Left lung (tissue), 10 donors: Measurements from ENCODE around the gene NF2. TPM values are rescaled to one million over a fixed set of nuclear protein-coding genes. Genes with fewer than 3 reads are reported as not detected.

ENCODE experiments used
- ATAC-seq: fragments of 200-7000 bp; cut with Tn5 transposase; one replicate; pipeline ENCODE4 v1.9.1; 2020; ENCODE audit warnings: moderate library complexity
- DNase-seq, 4 donors: peaks; one replicate each; pipeline ENCODE4 v3.0.0-alpha.2; 2013 to 2020
- H3K27ac ChIP-seq, 2 donors: fragments of 200-600 bp; sonication (generic) in 1 of 2; one replicate each; pipeline versions ENCODE4 v1.5.0 to v1.8.0; 2020 to 2021
- H3K27me3 ChIP-seq, 2 donors: fragments of 200-600 bp; sonication (generic) in 1 of 2; one replicate each; pipeline versions ENCODE4 v1.5.0 to v1.8.0; 2020 to 2021
- H3K36me3 ChIP-seq, 2 donors: fragments of 200-600 bp; sonication (generic) in 1 of 2; one replicate each; pipeline versions ENCODE4 v1.5.0 to v1.8.0; 2020 to 2021
- H3K4me1 ChIP-seq, 2 donors: fragments of 200-600 bp; one replicate each; pipeline ENCODE4 v1.8.0; 2021
- H3K4me3 ChIP-seq, 2 donors: fragments of 200-600 bp; sonication (generic) in 1 of 2; one replicate each; pipeline versions ENCODE4 v1.5.0 to v1.8.0; 2020 to 2021; ENCODE audit warnings: mild to moderate bottlenecking in 1 of 2
- H3K9me3 ChIP-seq, 2 donors: fragments of 200-600 bp; sonication (generic) in 1 of 2; one replicate each; pipeline versions ENCODE4 v1.5.0 to v1.8.0; 2020 to 2021
- CTCF ChIP-seq, 2 donors: fragments of 200-600 bp; sonication (generic) in 1 of 2; IDR thresholded peaks; one replicate each; pipeline versions ENCODE4 v1.5.0 to v1.8.0; 2021; ENCODE audit warnings: antibody characterized with exemption in 2 of 2
- intact Hi-C, 2 donors: fragments of 100-400 bp; cut with DNase I; formaldehyde crosslinking; loops; one replicate each; pipeline versions ENCODE4 v1.11.2 to v1.14.2; 2022
- polyA plus RNA-seq, 6 donors: library from polyadenylated mRNA; unstranded; fragments of 120-200 nt; gene quantifications; one replicate each; pipeline ENCODE4 v1.2.1, GENCODE V29; 2013; ENCODE audit not compliant: insufficient read length in 6 of 6
- total RNA-seq, 2 donors: library from RNA; stranded (reverse); fragmentation: NEBNext Ultra II Directional; extraction: Animal tissue kit (Norgen Biotek cat#: 25700); gene quantifications; one replicate each; pipeline ENCODE4 v1.2.1, GENCODE V29; 2021
- donor health status: DM: no; HTN: yes; CAD: no.
- donor health status: DM: no; HTN: no; CAD: no.

NF2 gene
- total and polyA plus RNA-seq, 8 donors = 20.1 to 65.3 (median 23.4) TPM

- no peak for DNase-seq
- Histone ChIP-seq H3K36me3 (no peaks in the 10 kb centered on the region), H3K4me3 (no peak overlapping the region), H3K27ac (no peak overlapping the region), H3K4me1 (peaks cover 0 to 5% of the 10 kb centered on the region in 2 donors), H3K27me3 (peaks cover 19 to 90% of the 10 kb centered on the region in 2 donors), H3K9me3 (no peaks in the 10 kb centered on the region)
- intact Hi-C loops = no loop called here
- no peak for ATAC-seq
- TF ChIP-seq CTCF (IDR thresholded peaks at IDR 0.05) = no peak
Measured at GRCh38 chr22:29715705-29716104, 112.3 kb downstream of the NF2 start.

GRCh38 chr22:29716814-29717545 is 113.5 kb downstream of the NF2 start:
- Histone ChIP-seq H3K4me1 (peaks cover 0 to 9% of the 10 kb centered on the region in 2 donors), H3K9me3 (no peaks in the 10 kb centered on the region), H3K27me3 (peaks cover 29 to 90% of the 10 kb centered on the region in 2 donors), H3K4me3 (no peak overlapping the region), H3K36me3 (no peaks in the 10 kb centered on the region), H3K27ac (no peak overlapping the region)
- no peak for TF ChIP-seq CTCF (IDR thresholded peaks at IDR 0.05)
- DNase-seq (peak in 3 of 4 donors; percentile 58 to 86 (median 77)), ATAC-seq (peak; percentile 95)
- intact Hi-C loops = no loop called here

DNA sequence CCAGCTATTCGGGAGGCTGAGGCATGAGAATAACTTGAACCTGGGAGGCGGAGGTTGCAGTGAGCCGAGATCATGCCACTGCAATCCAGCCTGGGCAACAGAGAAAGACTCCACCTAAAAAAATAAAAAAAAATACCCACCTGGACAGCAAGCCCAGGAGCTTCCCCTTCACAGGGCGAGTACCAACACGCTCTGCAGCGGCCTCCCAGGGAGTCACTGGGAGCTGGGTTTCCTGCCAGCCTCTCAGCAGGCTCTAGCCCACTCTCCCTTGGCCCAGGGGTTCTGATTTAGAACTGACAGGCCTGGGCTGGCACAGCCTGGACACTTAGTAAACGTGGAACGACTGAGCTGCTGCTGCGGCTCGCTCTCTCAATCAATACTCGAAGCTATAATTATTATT is 114.4 kb downstream of the NF2 start:
- H3K4me1 ChIP-seq = peaks cover 0 to 9% of the 10 kb centered on the region in 2 donors
- H3K27me3 ChIP-seq = peaks cover 29 to 98% of the 10 kb centered on the region in 2 donors
- no peak for DNase-seq
- H3K9me3 ChIP-seq = no peaks in the 10 kb centered on the region
- no peak for ATAC-seq
- no peak for TF ChIP-seq CTCF (IDR thresholded peaks at IDR 0.05)
- H3K27ac ChIP-seq = no peak overlapping the region
- no peaks in the 10 kb centered on the region for H3K36me3 ChIP-seq
- no peak overlapping the region for H3K4me3 ChIP-seq
- intact Hi-C loops = no loop called here

- peaks cover 29 to 95% of the 10 kb centered on the region in 2 donors for H3K27me3 ChIP-seq
- H3K9me3 ChIP-seq = no peaks in the 10 kb centered on the region
- no peak for TF ChIP-seq CTCF (IDR thresholded peaks at IDR 0.05)
- intact Hi-C loops = no loop called here
- H3K36me3 ChIP-seq = no peaks in the 10 kb centered on the region
- peaks cover 0 to 9% of the 10 kb centered on the region in 2 donors for H3K4me1 ChIP-seq
- no peak overlapping the region for H3K4me3 ChIP-seq
- ATAC-seq = no peak
- DNase-seq = no peak
- no peak overlapping the region for H3K27ac ChIP-seq
Measured at GRCh38 chr22:29718949-29719898, 115.8 kb downstream of the NF2 start.
